Spinal cord (tissue), 10 donors: ENCODE results near the gene KIF3B. TPM values are rescaled to one million over a fixed set of nuclear protein-coding genes. Genes with fewer than 3 reads are reported as not detected.
"Not testable (repeated sequence)": the region's sequence is repeated elsewhere in the genome, so short reads cannot be mapped to it uniquely, and the experiment has no call there.

Source experiments
- DNase-seq, 6 donors: peaks; one replicate each; pipeline versions ENCODE4 v3.0.0 to v3.0.0-alpha.2; 2013 to 2015; ENCODE audit warnings: low spot score in 6 of 6, low read depth in 4 of 6
- H3K27ac ChIP-seq: one replicate; pipeline ENCODE4 v1.5.1; 2013; ENCODE audit warnings: low read depth, low read length, control low read depth
- H3K27me3 ChIP-seq: one replicate; pipeline ENCODE4 v1.6.1; 2013; ENCODE audit warnings: low read length; ENCODE audit not compliant: control insufficient read depth, insufficient read depth
- H3K36me3 ChIP-seq: one replicate; pipeline ENCODE4 v1.6.1; 2013; ENCODE audit warnings: low read length; ENCODE audit not compliant: control insufficient read depth, insufficient read depth
- H3K4me1 ChIP-seq: one replicate; pipeline ENCODE4 v1.6.1; 2013; ENCODE audit warnings: low read length; ENCODE audit not compliant: control insufficient read depth, insufficient read depth
- H3K4me3 ChIP-seq: one replicate; pipeline ENCODE4 v1.5.1; 2013; ENCODE audit warnings: low read depth, low read length, control low read depth
- H3K9me3 ChIP-seq: one replicate; pipeline ENCODE4 v1.6.1; 2013; ENCODE audit warnings: low read length; ENCODE audit not compliant: control insufficient read depth, insufficient read depth
- WGBS: methylation state at CpG from one replicate; pipeline ENCODE4 v1.1.5; 2013; ENCODE audit warnings: missing lambda C conversion rate; ENCODE audit not compliant: insufficient coverage; 5-methylcytosine and 5-hydroxymethylcytosine counted together
- polyA plus RNA-seq, 2 donors: library from polyadenylated mRNA; unstranded; fragments of 120-200 nt; gene quantifications; one replicate each; pipeline ENCODE4 v1.2.1, GENCODE V29; 2013; ENCODE audit not compliant: insufficient read length in 2 of 2
- total RNA-seq, 2 donors: library from RNA; depleted of rRNA in 1 of 2; stranded (reverse); fragments of 120-200 nt in 1 of 2; fragments of >200 nt in 1 of 2; gene quantifications; one replicate each; pipeline versions ENCODE4 v1.2.3 to v1.2.4, GENCODE V29; 2013 to 2014
- donor health status: healthy.

KIF3B gene
- total and polyA plus RNA-seq, 4 donors: 54.4 to 75.8 (median 66.9) TPM

- DNase-seq: no peak
- Histone ChIP-seq H3K27me3 (no peaks in the 10 kb centered on the region), H3K36me3 (peaks cover 9% of the 10 kb centered on the region), H3K4me3 (no peak overlapping the region), H3K27ac (no peak overlapping the region), H3K9me3 (no peaks in the 10 kb centered on the region), H3K4me1 (peaks cover 4% of the 10 kb centered on the region)
- WGBS: 100% methylated on average over 1 of the region's 2 CpGs
Measured at GRCh38 chr20:32366380-32366779, 88.9 kb downstream of the KIF3B start.

- Histone ChIP-seq H3K36me3 (peaks cover 11% of the 10 kb centered on the region), H3K27me3 (no peaks in the 10 kb centered on the region), H3K27ac (no peak overlapping the region), H3K4me3 (no peak overlapping the region), H3K9me3 (no peaks in the 10 kb centered on the region), H3K4me1 (peaks cover 4% of the 10 kb centered on the region)
- DNase-seq: no peak
Measured at GRCh38 chr20:32368323-32368722, 90.9 kb downstream of the KIF3B start.

- H3K27me3 ChIP-seq: no peaks in the 10 kb centered on the region
- H3K36me3 ChIP-seq: peaks cover 15% of the 10 kb centered on the region
- no peaks in the 10 kb centered on the region for H3K9me3 ChIP-seq
- DNase-seq: no peak
- 82% methylated on average over 5 of the region's 6 CpGs for WGBS
- peaks cover 4% of the 10 kb centered on the region for H3K4me1 ChIP-seq
- no peak overlapping the region for H3K27ac ChIP-seq
- H3K4me3 ChIP-seq: no peak overlapping the region
Measured at GRCh38 chr20:32368925-32369324, 91.5 kb downstream of the KIF3B start.

- no peak for DNase-seq
- Histone ChIP-seq H3K27me3 (no peaks in the 10 kb centered on the region), H3K36me3 (peaks cover 17% of the 10 kb centered on the region), H3K9me3 (no peaks in the 10 kb centered on the region), H3K4me1 (no peaks in the 10 kb centered on the region), H3K4me3 (no peak overlapping the region), H3K27ac (no peak overlapping the region)
- no CpG with 5 or more reads among the region's 2 CpGs for WGBS
Measured at GRCh38 chr20:32370897-32371296, 93.4 kb downstream of the KIF3B start.

GRCh38 chr20:32378461-32378860, 101.0 kb downstream of the KIF3B start:
- Histone ChIP-seq H3K27me3 (no peaks in the 10 kb centered on the region), H3K9me3 (no peaks in the 10 kb centered on the region), H3K4me1 (no peaks in the 10 kb centered on the region), H3K4me3 (no peak overlapping the region), H3K36me3 (peaks cover 13% of the 10 kb centered on the region), H3K27ac (no peak overlapping the region)
- no peak for DNase-seq
- WGBS: 100% methylated on average over 1 of the region's 2 CpGs

- DNase-seq, H3K27ac ChIP-seq, H3K4me3 ChIP-seq, H3K36me3 ChIP-seq, H3K27me3 ChIP-seq, H3K4me1 ChIP-seq, H3K9me3 ChIP-seq: not testable (repeated sequence)
- WGBS: no CpG with 5 or more reads among the region's 9 CpGs
Measured at GRCh38 chr20:32380037-32380436, 102.6 kb downstream of the KIF3B start.

GRCh38 chr20:32380745-32381144, 103.3 kb downstream of the KIF3B start:
- Histone ChIP-seq H3K27ac (no peak overlapping the region), H3K4me1 (peaks cover 4% of the 10 kb centered on the region), H3K27me3 (no peaks in the 10 kb centered on the region), H3K4me3 (no peak overlapping the region), H3K9me3 (no peaks in the 10 kb centered on the region), H3K36me3 (peaks cover 9% of the 10 kb centered on the region)
- no peak for DNase-seq
- WGBS: 82% methylated on average over 1 of the region's 3 CpGs

- Histone ChIP-seq H3K4me1 (peaks cover 4% of the 10 kb centered on the region), H3K36me3 (peaks cover 9% of the 10 kb centered on the region), H3K27me3 (no peaks in the 10 kb centered on the region), H3K4me3 (no peak overlapping the region), H3K27ac (no peak overlapping the region), H3K9me3 (no peaks in the 10 kb centered on the region)
- 100% methylated on average over 4 of the region's 11 CpGs for WGBS
- DNase-seq: no peak
Measured at GRCh38 chr20:32382102-32382950, 104.9 kb downstream of the KIF3B start.

- H3K27me3 ChIP-seq, DNase-seq, H3K27ac ChIP-seq, H3K36me3 ChIP-seq, H3K9me3 ChIP-seq, H3K4me1 ChIP-seq, H3K4me3 ChIP-seq: not testable (repeated sequence)
- WGBS: 100% methylated on average over 4 of the region's 9 CpGs
Measured at GRCh38 chr20:32383441-32383840, 106.0 kb downstream of the KIF3B start.
